GM23338 (cell line): ENCODE results near the gene SLC66A2. TPM values are rescaled to one million over a fixed set of nuclear protein-coding genes. Genes with fewer than 3 reads are reported as not detected.

ENCODE experiments used
- ATAC-seq: fragments of 200-7000 bp; cut with Tn5 transposase; 3 replicates; pipeline ENCODE4 v1.9.1; 2020
- DNase-seq: peaks from one replicate; pipeline ENCODE4 v3.0.0-alpha.2; 2015; ENCODE audit warnings: low spot score
- H2AFZ ChIP-seq: fragments of 200-600 bp; sonication (generic); 2 replicates; pipeline ENCODE4 v1.8.0; 2016; ENCODE audit warnings: antibody characterized with exemption, mild to moderate bottlenecking, moderate library complexity
- H3F3A ChIP-seq: fragments of 200-600 bp; sonication (generic); replicated peaks from 2 replicates; pipeline ENCODE4 v1.8.0; 2017; ENCODE audit warnings: antibody characterized with exemption, mixed run types, low read depth
- H3K27ac ChIP-seq: fragments of 200-600 bp; sonication (generic); 2 replicates; pipeline ENCODE4 v1.6.1; 2016; ENCODE audit warnings: low read depth
- H3K27me3 ChIP-seq: fragments of 200-600 bp; sonication (generic); 2 replicates; pipeline ENCODE4 v1.8.0; 2016; ENCODE audit warnings: mild to moderate bottlenecking, mixed run types, moderate library complexity; ENCODE audit not compliant: insufficient read depth
- H3K36me3 ChIP-seq: fragments of 200-600 bp; sonication (generic); 2 replicates; pipeline ENCODE4 v1.8.0; 2016; ENCODE audit warnings: mild to moderate bottlenecking; ENCODE audit not compliant: insufficient read depth
- H3K4me1 ChIP-seq: fragments of 200-600 bp; sonication (generic); 2 replicates; pipeline ENCODE4 v1.8.0; 2016; ENCODE audit warnings: mild to moderate bottlenecking, moderate library complexity; ENCODE audit not compliant: insufficient read depth
- H3K4me2 ChIP-seq: fragments of 200-600 bp; sonication (generic); 2 replicates; pipeline ENCODE4 v1.7.1; 2017; ENCODE audit warnings: mixed run types
- H3K4me3 ChIP-seq: fragments of 200-600 bp; sonication (generic); 2 replicates; pipeline ENCODE4 v1.6.1; 2016; ENCODE audit warnings: mixed run types
- H3K79me2 ChIP-seq: fragments of 200-600 bp; sonication (generic); replicated peaks from 2 replicates; pipeline ENCODE4 v1.8.0; 2017; ENCODE audit warnings: mild to moderate bottlenecking; ENCODE audit not compliant: insufficient read depth
- H3K9me2 ChIP-seq: fragments of 200-600 bp; sonication (generic); 2 replicates; pipeline ENCODE4 v1.8.0; 2017; ENCODE audit not compliant: insufficient read depth
- H4K20me1 ChIP-seq: fragments of 200-600 bp; sonication (generic); replicated peaks from 2 replicates; pipeline ENCODE4 v1.8.0; 2017; ENCODE audit warnings: mild to moderate bottlenecking; ENCODE audit not compliant: insufficient read depth
- H3K27ac Mint-ChIP-seq: 2 replicates; pipeline ENCODE4 v1.8.0; 2020; ENCODE audit warnings: inconsistent platforms, mild to moderate bottlenecking, moderate library complexity, mixed read lengths
- H3K27me3 Mint-ChIP-seq: 3 replicates; pipeline ENCODE4 v1.8.0; 2022; ENCODE audit warnings: low read depth, mild to moderate bottlenecking, moderate library complexity, mixed read lengths, inconsistent platforms; ENCODE audit not compliant: insufficient read depth, poor library complexity
- H3K36me3 Mint-ChIP-seq: 3 replicates; pipeline ENCODE4 v1.8.0; 2021; ENCODE audit warnings: low read depth, mild to moderate bottlenecking, inconsistent platforms, moderate library complexity, mixed read lengths
- H3K4me1 Mint-ChIP-seq: 3 replicates; pipeline ENCODE4 v1.8.0; 2020; ENCODE audit warnings: mild to moderate bottlenecking, inconsistent platforms, mixed read lengths
- H3K4me3 Mint-ChIP-seq: 3 replicates; pipeline ENCODE4 v1.8.0; 2021; ENCODE audit warnings: moderate library complexity, mild to moderate bottlenecking, inconsistent platforms, mixed read lengths
- H3K9me3 Mint-ChIP-seq: 3 replicates; pipeline ENCODE4 v1.8.0; 2020; ENCODE audit warnings: moderate library complexity, mild to moderate bottlenecking, inconsistent platforms, mixed read lengths
- CREB1 ChIP-seq: fragments of 250-450 bp; sonication (Bioruptor Pico); IDR thresholded peaks from 2 replicates; pipeline ENCODE4 v1.5.0; 2020; ENCODE audit warnings: low read depth, mild to moderate bottlenecking, moderate library complexity
- CTCF ChIP-seq, 2 experiments: fragments of 200-600 bp in 1 of 2; sonication (generic) in 1 of 2; conservative IDR thresholded peaks; 2 replicates each; pipeline versions ENCODE4 v1.5.1 to v1.6.1; 2016 to 2017; ENCODE audit warnings: antibody characterized with exemption in 2 of 2, low read depth in 2 of 2, mild to moderate bottlenecking in 2 of 2, moderate library complexity in 1 of 2
- ETS1 ChIP-seq: IDR thresholded peaks from 2 replicates; pipeline ENCODE4 v1.6.1; 2016; ENCODE audit warnings: antibody characterized with exemption
- EZH2 ChIP-seq: fragments of 200-600 bp; sonication (generic); IDR thresholded peaks from one replicate; pipeline ENCODE4 v1.8.0; 2017; ENCODE audit warnings: antibody characterized with exemption, mild to moderate bottlenecking, low read depth; ENCODE audit not compliant: unreplicated experiment
- EZH2phosphoT487 ChIP-seq: fragments of 200-600 bp; sonication (generic); IDR thresholded peaks from one replicate; pipeline ENCODE4 v1.8.1; 2018; ENCODE audit warnings: antibody characterized with exemption; ENCODE audit not compliant: unreplicated experiment
- JUNB ChIP-seq: IDR thresholded peaks from one replicate; pipeline ENCODE4 v1.6.1; 2016; ENCODE audit warnings: antibody characterized with exemption; ENCODE audit not compliant: unreplicated experiment
- NANOG ChIP-seq: IDR thresholded peaks from 2 replicates; pipeline ENCODE4 v1.6.1; 2016; ENCODE audit warnings: antibody characterized with exemption, borderline replicate concordance
- POLR2AphosphoS5 ChIP-seq: IDR thresholded peaks from 2 replicates; pipeline ENCODE4 v1.6.1; 2016; ENCODE audit warnings: antibody characterized with exemption, low read depth
- REST ChIP-seq: IDR thresholded peaks from one replicate; pipeline ENCODE4 v1.6.1; 2018; ENCODE audit warnings: antibody characterized with exemption; ENCODE audit not compliant: unreplicated experiment
- STAT1 ChIP-seq: IDR thresholded peaks from one replicate; pipeline ENCODE4 v1.6.1; 2016; ENCODE audit warnings: antibody characterized with exemption; ENCODE audit not compliant: unreplicated experiment
- ZNF114 ChIP-seq: fragments of 250-450 bp; sonication (Bioruptor Pico); IDR thresholded peaks from 2 replicates; pipeline ENCODE4 v1.5.0; 2020; ENCODE audit warnings: mild to moderate bottlenecking, moderate library complexity
- ZNF331 ChIP-seq: fragments of 250-450 bp; sonication (Bioruptor Pico); IDR thresholded peaks from 2 replicates; pipeline ENCODE4 v1.5.0; 2020; ENCODE audit warnings: low read depth, mild to moderate bottlenecking, moderate library complexity
- ZNF462 ChIP-seq: fragments of 250-450 bp; sonication (Bioruptor Pico); IDR thresholded peaks from 2 replicates; pipeline ENCODE4 v1.5.0; 2020; ENCODE audit warnings: mild to moderate bottlenecking, moderate library complexity
- polyA plus RNA-seq: library from polyadenylated mRNA; unstranded; fragments of >200 nt; fragmentation: Nextera tagmentation; extraction: Ambion mirVana; gene quantifications from 2 replicates; pipeline ENCODE4 v1.2.1, GENCODE V29; 2016
- total RNA-seq: library from RNA; depleted of rRNA; stranded (reverse); fragments of >200 nt; shearing (Covaris generic); gene quantifications from 2 replicates; pipeline ENCODE4 v1.2.3, GENCODE V29; 2014

Gene SLC66A2
- total and polyA plus RNA-seq, 2 experiments from 2014 or later: 4.0 to 18.1 TPM

- ATAC-seq (no peak), DNase-seq (no peak)
- H3K36me3 Mint-ChIP-seq: no peaks in the 10 kb centered on the region; the same call in 2 of the 3 replicates
- H3K27ac Mint-ChIP-seq: no peak overlapping the region
- Histone ChIP-seq H3K36me3 (no peaks in the 10 kb centered on the region), H3F3A (0 out of 2 replicates have a peak, but pooled peaks cover 2% of the 10 kb centered on the region), H3K4me1 (peaks cover 9% of the 10 kb centered on the region; the same call in 1 of the 2 replicates), H2AFZ (no peak overlapping the region), H3K27ac (no peak overlapping the region), H3K4me2 (no peak overlapping the region), H3K79me2 (no peaks in the 10 kb centered on the region), H3K27me3 (peaks cover 87% of the 10 kb centered on the region), H3K9me2 (no peaks in the 10 kb centered on the region), H3K4me3 (no peak overlapping the region), H4K20me1 (peaks cover 18% of the 10 kb centered on the region)
- no peak overlapping the region for H3K4me3 Mint-ChIP-seq
- peaks cover 13% of the 10 kb centered on the region for H3K4me1 Mint-ChIP-seq
- TF ChIP-seq ZNF462: no peak
- no peak for TF ChIP-seq POLR2AphosphoS5
- no peak for TF ChIP-seq ZNF331
- no peak for TF ChIP-seq NANOG
- TF ChIP-seq STAT1: no peak
- no peak for TF ChIP-seq JUNB
- no peak for TF ChIP-seq EZH2phosphoT487
- no peak for TF ChIP-seq ZNF114 (CRISPR knock-in tag)
- TF ChIP-seq EZH2: no peak
- no peak for TF ChIP-seq CTCF (conservative IDR thresholded peaks at IDR 0.05; ENCODE audit: low read depth in 2 of 2)
- no peak for TF ChIP-seq REST
- TF ChIP-seq ETS1: no peak
- no peak for TF ChIP-seq CREB1 (CRISPR knock-in tag)
- peaks cover 71% of the 10 kb centered on the region for H3K27me3 Mint-ChIP-seq
- no peaks in the 10 kb centered on the region; the same call in 2 of the 3 replicates for H3K9me3 Mint-ChIP-seq
Measured at GRCh38 chr18:79953971-79954651, 2.7 kb upstream of the SLC66A2 start.
